Measurements from ENCODE around the gene UPK3A. TPM values are rescaled to one million over a fixed set of nuclear protein-coding genes. Genes with fewer than 3 reads are reported as not detected.
A peak's percentile ranks its signal among the peaks of the same experiment; 100 is the strongest.

UPK3A gene
- total and polyA plus RNA-seq, 2 of the 13 experiments (the other 11 are each of a cell fraction or from before 2014, with no cell fraction given) = 10.5 to 13.8 TPM

- no peaks in the 10 kb centered on the region for H4K20me1 ChIP-seq (ENCODE audit: insufficient read depth, low read length)
- peaks cover 7 to 56% of the 10 kb centered on the region in 2 experiments for H3K36me3 ChIP-seq (replicated peaks in 1 of 2; ENCODE audit: control insufficient read depth in 1 of 2, insufficient read depth in 2 of 2, low read length in 2 of 2)
- no peak overlapping the region for H3K27ac ChIP-seq (ENCODE audit: extremely low read length, insufficient read depth, low read length)
- H3K4me1 ChIP-seq (ENCODE audit: insufficient read depth, low read length) = 0 out of 2 replicates have a peak, but pooled peaks cover 6% of the 10 kb centered on the region
- no peak overlapping the region for H2AFZ ChIP-seq (ENCODE audit: low read length)
- H3K4me2 ChIP-seq (ENCODE audit: low read depth, low read length) = no peak overlapping the region
- 74% methylated on average over 8 of the region's 8 CpGs for WGBS (ENCODE audit: low lambda C conversion rate)
- no peak overlapping the region for H3K4me3 ChIP-seq (replicated peaks in 1 of 3; ENCODE audit: insufficient read depth in 1 of 3, low read depth in 2 of 3, low read length in 3 of 3)
- TF ChIP-seq CEBPB (IDR thresholded peaks at IDR 0.05; ENCODE audit: borderline replicate concordance, low read depth, low read length) (peak; percentile 85), CEBPG (CRISPR knock-in tag; IDR thresholded peaks at IDR 0.05) (peak; percentile 71), ZNF329 (CRISPR knock-in tag; IDR thresholded peaks at IDR 0.05; ENCODE audit: low read depth) (no peak), IRX3 (CRISPR knock-in tag; IDR thresholded peaks at IDR 0.05; ENCODE audit: borderline replicate concordance, low read depth) (no peak)
- FAIRE-seq (no peak), ATAC-seq (no peak), DNase-seq (ENCODE audit: low spot score) (no peak)
- no peaks in the 10 kb centered on the region for H3K9me3 ChIP-seq (ENCODE audit: low read length)
- no peaks in the 10 kb centered on the region for H3K27me3 ChIP-seq (ENCODE audit: control insufficient read depth in 1 of 2, insufficient read depth in 2 of 2, low read length in 2 of 2)
- POLR2A ChIA-PET = no interaction called here
- no peak overlapping the region for H3K9ac ChIP-seq (ENCODE audit: insufficient read depth, low read depth, low read length)
- BruUV-seq (replicated peaks) = no TSS peak
- no peaks in the 10 kb centered on the region for H3K79me2 ChIP-seq (ENCODE audit: insufficient read depth, low read length)
- CTCF ChIA-PET (ENCODE audit: low intra/inter-chr PET ratio, low total read pairs) = no interaction called here
- intact Hi-C loops (cut with micrococcal nuclease; ENCODE audit: unreplicated experiment) = no loop called here
- in situ Hi-C loops (cut with HindIII; ENCODE audit: extremely low pct_ligation_motif_present, low pct_unique_long_range_greater_than_20kb) = no loop called here
Measured at GRCh38 chr22:45340323-45340722, 55.6 kb downstream of the UPK3A start.

- TF ChIP-seq THRA (CRISPR knock-in tag; IDR thresholded peaks at IDR 0.05; ENCODE audit: borderline replicate concordance) = no peak
- TF ChIP-seq ZNF784 (CRISPR knock-in tag; IDR thresholded peaks at IDR 0.05; ENCODE audit: borderline replicate concordance) = no peak
- TF ChIP-seq PAWR (CRISPR knock-in tag; IDR thresholded peaks at IDR 0.05; ENCODE audit: borderline replicate concordance) = no peak
- no peak for TF ChIP-seq ZNF850 (CRISPR knock-in tag; conservative IDR thresholded peaks at IDR 0.05)
- no peak for TF ChIP-seq SNAI1 (CRISPR knock-in tag; IDR thresholded peaks at IDR 0.05; ENCODE audit: borderline replicate concordance)
- TF ChIP-seq ATF2 (CRISPR knock-in tag; IDR thresholded peaks at IDR 0.05) = no peak
- no peak for TF ChIP-seq TIGD3 (CRISPR knock-in tag; IDR thresholded peaks at IDR 0.05; ENCODE audit: borderline replicate concordance)
- no peak for TF ChIP-seq SP5 (CRISPR knock-in tag; IDR thresholded peaks at IDR 0.05; ENCODE audit: borderline replicate concordance, low read depth)
- no peak for TF ChIP-seq NR2F1 (CRISPR knock-in tag; IDR thresholded peaks at IDR 0.05)
- no peak for TF ChIP-seq NCOA5 (CRISPR knock-in tag; IDR thresholded peaks at IDR 0.05)
- H3K4me1 ChIP-seq (ENCODE audit: insufficient read depth, low read length) = 0 out of 2 replicates have a peak, but pooled peaks cover 6% of the 10 kb centered on the region
- H3K9ac ChIP-seq (ENCODE audit: insufficient read depth, low read depth, low read length) = no peak overlapping the region
- WGBS (ENCODE audit: low lambda C conversion rate) = 81% methylated on average over 6 of the region's 6 CpGs
- H3K79me2 ChIP-seq (ENCODE audit: insufficient read depth, low read length) = no peaks in the 10 kb centered on the region
- H3K27me3 ChIP-seq (ENCODE audit: control insufficient read depth in 1 of 2, insufficient read depth in 2 of 2, low read length in 2 of 2) = no peaks in the 10 kb centered on the region
- ATAC-seq = no peak
- no peaks in the 10 kb centered on the region for H4K20me1 ChIP-seq (ENCODE audit: insufficient read depth, low read length)
- POLR2A ChIA-PET = no interaction called here
- H3K9me3 ChIP-seq (ENCODE audit: low read length) = no peaks in the 10 kb centered on the region
- TSS peak; percentile 28 for BruUV-seq (replicated peaks)
- CTCF ChIA-PET (ENCODE audit: low intra/inter-chr PET ratio, low total read pairs) = no interaction called here
- H3K4me2 ChIP-seq (ENCODE audit: low read depth, low read length) = no peak overlapping the region
- H3K36me3 ChIP-seq (replicated peaks in 1 of 2; ENCODE audit: control insufficient read depth in 1 of 2, insufficient read depth in 2 of 2, low read length in 2 of 2) = peaks cover 7 to 44% of the 10 kb centered on the region in 2 experiments
- H3K4me3 ChIP-seq (replicated peaks in 1 of 3; ENCODE audit: insufficient read depth in 1 of 3, low read depth in 2 of 3, low read length in 3 of 3) = no peak overlapping the region
- H2AFZ ChIP-seq (ENCODE audit: low read length) = no peak overlapping the region
- no peak for FAIRE-seq
- in situ Hi-C loops (cut with HindIII; ENCODE audit: extremely low pct_ligation_motif_present, low pct_unique_long_range_greater_than_20kb) = no loop called here
- intact Hi-C loops (cut with micrococcal nuclease; ENCODE audit: unreplicated experiment) = no loop called here
- no peak for DNase-seq (ENCODE audit: low spot score)
- H3K27ac ChIP-seq (ENCODE audit: extremely low read length, insufficient read depth, low read length) = no peak overlapping the region
Measured at GRCh38 chr22:45341498-45341897, 56.7 kb downstream of the UPK3A start.
